Endothelial cell of umbilical vein (primary cell): ENCODE results near the gene PLEKHG4B.

Experiments
- EZH2 ChIP-seq: IDR thresholded peaks from 2 replicates; pipeline ENCODE4 v1.6.1; 2012; ENCODE audit warnings: borderline replicate concordance, low read depth, mild to moderate bottlenecking, moderate library complexity, low read length, inconsistent platforms; ENCODE audit not compliant: severe bottlenecking
- FOS ChIP-seq: IDR thresholded peaks from 2 replicates; pipeline ENCODE4 v1.6.1; 2011; ENCODE audit warnings: mild to moderate bottlenecking, low read length, moderate library complexity, borderline replicate concordance; ENCODE audit not compliant: insufficient read depth
- GATA2 ChIP-seq: IDR thresholded peaks from 2 replicates; pipeline ENCODE4 v1.7.0; 2011; ENCODE audit warnings: low read depth, mild to moderate bottlenecking, moderate library complexity, mixed read lengths, low read length; ENCODE audit not compliant: insufficient read length, insufficient read depth
- JUN ChIP-seq: IDR thresholded peaks from 2 replicates; pipeline ENCODE4 v1.6.1; 2011; ENCODE audit warnings: borderline replicate concordance, low read depth; ENCODE audit not compliant: insufficient read length, insufficient read depth
- MYC ChIP-seq: IDR thresholded peaks from one replicate; pipeline ENCODE4 v1.6.1; 2011; ENCODE audit warnings: mild to moderate bottlenecking, low read depth, low read length
- POLR2A ChIP-seq: IDR thresholded peaks from 2 replicates; pipeline ENCODE4 v1.6.1; 2012; ENCODE audit warnings: low read depth, mild to moderate bottlenecking, control low read depth, low read length
- POLR2AphosphoS5 ChIP-seq: IDR thresholded peaks from 2 replicates; pipeline ENCODE4 v1.6.1; 2012; ENCODE audit warnings: low read depth, mild to moderate bottlenecking, control low read depth, low read length, moderate library complexity; ENCODE audit not compliant: insufficient read depth
- TF ChIP-seq, protein P1 (sequence below): IDR thresholded peaks from 2 replicates; pipeline ENCODE4 v1.6.1; 2011; ENCODE audit not compliant: insufficient read depth, insufficient read length
- TF ChIP-seq, protein P2 (sequence below), 2 donors: IDR thresholded peaks; 1 replicate in 1 of 2; 2 replicates in 1 of 2; pipeline ENCODE4 v1.5.1; 2011; ENCODE audit warnings: low read length in 2 of 2, mild to moderate bottlenecking in 2 of 2, moderate library complexity in 2 of 2, control low read depth in 1 of 2, inconsistent platforms in 1 of 2, low read depth in 1 of 2; ENCODE audit not compliant: insufficient read depth in 1 of 2; ENCODE audit errors: extremely low read depth in 1 of 2

DNA sequence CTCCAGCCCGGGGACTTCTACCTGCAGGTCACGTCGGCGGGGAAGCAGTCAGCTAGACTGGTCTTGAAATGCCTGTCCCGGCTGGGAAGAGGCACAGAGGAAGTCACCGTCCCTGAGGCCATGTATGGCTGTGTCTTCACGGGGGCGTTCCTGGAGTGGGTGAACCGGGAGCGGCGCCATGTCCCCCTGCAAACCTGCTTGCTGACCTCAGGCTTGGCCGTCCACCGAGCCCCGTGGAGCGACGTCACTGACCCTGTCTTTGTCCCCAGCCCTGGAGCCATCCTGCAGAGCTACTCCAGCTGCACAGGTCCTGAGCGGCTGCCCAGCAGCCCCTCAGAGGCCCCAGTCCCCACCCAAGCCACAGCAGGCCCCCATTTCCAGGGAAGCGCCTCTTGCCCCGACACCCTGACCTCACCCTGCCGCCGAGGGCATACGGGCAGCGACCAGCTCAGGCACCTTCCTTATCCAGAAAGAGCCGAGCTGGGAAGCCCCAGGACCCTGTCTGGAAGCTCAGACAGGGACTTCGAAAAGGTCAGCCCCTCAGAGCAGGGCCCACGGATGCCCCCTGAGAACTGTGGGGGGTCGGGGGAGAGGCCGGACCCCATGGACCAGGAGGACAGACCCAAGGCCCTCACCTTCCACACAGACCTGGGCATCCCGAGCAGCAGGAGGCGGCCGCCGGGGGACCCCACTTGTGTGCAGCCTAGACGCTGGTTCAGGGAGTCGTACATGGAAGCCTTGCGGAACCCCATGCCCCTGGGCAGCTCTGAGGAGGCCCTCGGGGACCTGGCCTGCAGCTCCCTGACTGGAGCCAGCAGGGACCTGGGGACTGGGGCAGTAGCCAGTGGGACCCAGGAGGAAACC lies 47.8 kb downstream of the PLEKHG4B start:
- no peak for TF ChIP-seq POLR2AphosphoS5
- TF ChIP-seq POLR2A = no peak
- TF ChIP-seq, protein P1, sequence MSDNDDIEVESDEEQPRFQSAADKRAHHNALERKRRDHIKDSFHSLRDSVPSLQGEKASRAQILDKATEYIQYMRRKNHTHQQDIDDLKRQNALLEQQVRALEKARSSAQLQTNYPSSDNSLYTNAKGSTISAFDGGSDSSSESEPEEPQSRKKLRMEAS = no peak
- TF ChIP-seq, protein P2, sequence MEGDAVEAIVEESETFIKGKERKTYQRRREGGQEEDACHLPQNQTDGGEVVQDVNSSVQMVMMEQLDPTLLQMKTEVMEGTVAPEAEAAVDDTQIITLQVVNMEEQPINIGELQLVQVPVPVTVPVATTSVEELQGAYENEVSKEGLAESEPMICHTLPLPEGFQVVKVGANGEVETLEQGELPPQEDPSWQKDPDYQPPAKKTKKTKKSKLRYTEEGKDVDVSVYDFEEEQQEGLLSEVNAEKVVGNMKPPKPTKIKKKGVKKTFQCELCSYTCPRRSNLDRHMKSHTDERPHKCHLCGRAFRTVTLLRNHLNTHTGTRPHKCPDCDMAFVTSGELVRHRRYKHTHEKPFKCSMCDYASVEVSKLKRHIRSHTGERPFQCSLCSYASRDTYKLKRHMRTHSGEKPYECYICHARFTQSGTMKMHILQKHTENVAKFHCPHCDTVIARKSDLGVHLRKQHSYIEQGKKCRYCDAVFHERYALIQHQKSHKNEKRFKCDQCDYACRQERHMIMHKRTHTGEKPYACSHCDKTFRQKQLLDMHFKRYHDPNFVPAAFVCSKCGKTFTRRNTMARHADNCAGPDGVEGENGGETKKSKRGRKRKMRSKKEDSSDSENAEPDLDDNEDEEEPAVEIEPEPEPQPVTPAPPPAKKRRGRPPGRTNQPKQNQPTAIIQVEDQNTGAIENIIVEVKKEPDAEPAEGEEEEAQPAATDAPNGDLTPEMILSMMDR (IDR thresholded peaks at IDR 0.05; ENCODE audit: extremely low read depth in 1 of 2, insufficient read depth in 1 of 2, low read depth in 1 of 2, low read length in 2 of 2) = no peak
- TF ChIP-seq JUN = no peak
- TF ChIP-seq FOS = no peak
- TF ChIP-seq GATA2 = no peak
- TF ChIP-seq EZH2 = no peak
- no peak for TF ChIP-seq MYC
